HCT116 (cell line): ENCODE results near the gene KCNIP4.

ENCODE experiments used
- CEBPB ChIP-seq: IDR thresholded peaks from 2 replicates; pipeline ENCODE4 v1.6.1; 2012; ENCODE audit warnings: low read depth
- EZH2 ChIP-seq: fragments of 200-600 bp; sonication (generic); IDR thresholded peaks from 2 replicates; pipeline ENCODE4 v1.6.1; 2017; ENCODE audit warnings: antibody characterized with exemption, mixed run types
- EZH2phosphoT487 ChIP-seq: fragments of 200-600 bp; IDR thresholded peaks from 2 replicates; pipeline ENCODE4 v1.6.1; 2018; ENCODE audit warnings: antibody characterized with exemption, borderline replicate concordance
- POLR2A ChIP-seq: IDR thresholded peaks from 2 replicates; pipeline ENCODE4 v1.7.0; 2011; ENCODE audit warnings: borderline replicate concordance; ENCODE audit not compliant: insufficient read depth, insufficient read length; ENCODE audit errors: extremely low read depth
- RAD21 ChIP-seq: IDR thresholded peaks from 2 replicates; pipeline ENCODE4 v1.6.1; 2012; ENCODE audit warnings: low read depth, mild to moderate bottlenecking
- REST ChIP-seq: IDR thresholded peaks from 2 replicates; pipeline ENCODE4 v1.6.1; 2012; ENCODE audit warnings: low read depth
- ZBTB33 ChIP-seq: IDR thresholded peaks from 2 replicates; pipeline ENCODE4 v1.6.1; 2011; ENCODE audit warnings: mild to moderate bottlenecking, low read length, moderate library complexity; ENCODE audit not compliant: insufficient replicate concordance; ENCODE audit errors: extremely low read depth
- TF ChIP-seq, protein P1 (sequence below), 3 experiments: fragments of 200-600 bp in 1 of 3; sonication (generic) in 1 of 3; IDR thresholded peaks in 2 of 3; conservative IDR thresholded peaks in 1 of 3; 2 replicates each; pipeline ENCODE4 v1.5.1; 2012 to 2017; ENCODE audit warnings: low read depth in 2 of 3, low read length in 2 of 3, antibody characterized with exemption in 1 of 3, borderline replicate concordance in 1 of 3, control low read depth in 1 of 3, mild to moderate bottlenecking in 1 of 3, mixed read lengths in 1 of 3, mixed run types in 1 of 3, moderate library complexity in 1 of 3; ENCODE audit not compliant: insufficient read depth in 1 of 3
- TF ChIP-seq, protein P2 (sequence below): IDR thresholded peaks from 2 replicates; pipeline ENCODE4 v1.6.1; 2012

GRCh38 chr4:21205821-21206531 is 742.6 kb downstream of the KCNIP4 start:
- TF ChIP-seq, protein P1, sequence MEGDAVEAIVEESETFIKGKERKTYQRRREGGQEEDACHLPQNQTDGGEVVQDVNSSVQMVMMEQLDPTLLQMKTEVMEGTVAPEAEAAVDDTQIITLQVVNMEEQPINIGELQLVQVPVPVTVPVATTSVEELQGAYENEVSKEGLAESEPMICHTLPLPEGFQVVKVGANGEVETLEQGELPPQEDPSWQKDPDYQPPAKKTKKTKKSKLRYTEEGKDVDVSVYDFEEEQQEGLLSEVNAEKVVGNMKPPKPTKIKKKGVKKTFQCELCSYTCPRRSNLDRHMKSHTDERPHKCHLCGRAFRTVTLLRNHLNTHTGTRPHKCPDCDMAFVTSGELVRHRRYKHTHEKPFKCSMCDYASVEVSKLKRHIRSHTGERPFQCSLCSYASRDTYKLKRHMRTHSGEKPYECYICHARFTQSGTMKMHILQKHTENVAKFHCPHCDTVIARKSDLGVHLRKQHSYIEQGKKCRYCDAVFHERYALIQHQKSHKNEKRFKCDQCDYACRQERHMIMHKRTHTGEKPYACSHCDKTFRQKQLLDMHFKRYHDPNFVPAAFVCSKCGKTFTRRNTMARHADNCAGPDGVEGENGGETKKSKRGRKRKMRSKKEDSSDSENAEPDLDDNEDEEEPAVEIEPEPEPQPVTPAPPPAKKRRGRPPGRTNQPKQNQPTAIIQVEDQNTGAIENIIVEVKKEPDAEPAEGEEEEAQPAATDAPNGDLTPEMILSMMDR (IDR thresholded peaks at IDR 0.05 in 2 of 3, conservative IDR thresholded peaks at IDR 0.05 in 1 of 3; ENCODE audit: borderline replicate concordance in 1 of 3, insufficient read depth in 1 of 3, low read depth in 2 of 3, low read length in 2 of 3) = no peak
- TF ChIP-seq CEBPB (no peak), EZH2 (no peak), RAD21 (no peak), EZH2phosphoT487 (no peak), REST (no peak), POLR2A (no peak), ZBTB33 (no peak)
- TF ChIP-seq, protein P2, sequence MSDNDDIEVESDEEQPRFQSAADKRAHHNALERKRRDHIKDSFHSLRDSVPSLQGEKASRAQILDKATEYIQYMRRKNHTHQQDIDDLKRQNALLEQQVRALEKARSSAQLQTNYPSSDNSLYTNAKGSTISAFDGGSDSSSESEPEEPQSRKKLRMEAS = no peak
